Measurements from ENCODE around the gene MARVELD1.
A peak's percentile ranks its signal among the peaks of the same experiment; 100 is the strongest.
"Not testable (repeated sequence)": the region's sequence is repeated elsewhere in the genome, so short reads cannot be mapped to it uniquely, and the experiment has no call there.

Gene MARVELD1

GRCh38 chr10:97713339-97713825, at the start of gene MARVELD1:
Gene MARVELD1, plus strand, starts transcription at chr10:97713730. Its CDS starts 147 bp downstream, at chr10:97713877.
- peak; percentile 89 for DNase-seq

DNA sequence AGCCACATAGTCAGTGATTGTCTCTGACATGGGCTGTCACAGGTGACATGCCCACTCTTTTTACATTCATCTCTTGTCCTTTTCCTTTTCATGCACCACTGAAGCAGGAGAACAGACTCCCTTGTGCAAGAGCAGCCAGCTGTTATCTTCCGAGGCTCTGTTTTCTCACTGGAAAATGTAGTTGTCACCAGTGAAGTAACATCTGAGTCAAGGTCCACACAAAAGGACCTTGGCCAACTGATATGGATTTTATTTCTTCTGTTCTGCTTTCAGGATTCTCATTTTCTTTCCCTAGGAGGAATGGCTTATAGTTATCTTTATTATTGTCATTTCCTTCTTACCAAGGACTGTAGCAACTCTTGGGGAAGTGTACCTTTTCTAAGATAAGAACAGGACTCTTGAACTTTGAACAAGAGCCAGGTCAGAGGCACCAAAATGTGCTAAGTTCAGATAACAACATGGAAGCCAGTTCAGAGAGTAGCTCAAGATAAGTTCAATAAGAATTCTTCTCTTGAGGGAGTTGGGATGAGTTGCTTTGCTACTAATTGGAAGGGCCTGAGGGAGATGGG, 49.2 kb upstream of the MARVELD1 start:
- DNase-seq, result no peak

- no peak for DNase-seq
Observed at GRCh38 chr10:97666992-97667391, 46.5 kb upstream of the MARVELD1 start.

GRCh38 chr10:97667463-97667862, 46.1 kb upstream of the MARVELD1 start:
- no peak for DNase-seq

DNA sequence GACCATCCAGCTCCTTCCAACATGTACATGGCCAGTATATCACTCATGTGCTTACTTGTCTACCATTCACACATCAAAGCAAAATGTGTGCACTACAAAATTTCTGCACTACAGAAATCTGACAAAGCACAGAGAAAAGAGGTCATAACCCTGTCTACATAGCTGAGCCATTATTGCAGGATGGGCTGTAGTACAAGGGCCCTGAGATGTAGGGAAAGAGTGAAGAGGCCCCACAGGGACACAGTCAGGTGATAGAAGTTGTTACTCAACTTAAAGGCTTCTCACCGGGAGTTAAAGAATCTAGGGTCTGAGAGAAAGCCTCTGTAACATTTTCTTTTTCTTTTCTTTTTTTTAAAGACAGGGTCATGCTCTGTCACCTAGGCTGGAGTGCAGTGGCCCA, 44.0 kb upstream of the MARVELD1 start:
- DNase-seq, result no peak

- DNase-seq, result peak; percentile 82
Observed at GRCh38 chr10:97673736-97674525, 39.6 kb upstream of the MARVELD1 start.

GRCh38 chr10:97675222-97675621, 38.3 kb upstream of the MARVELD1 start:
- no peak for DNase-seq

- peak; percentile 40 for DNase-seq
Observed at GRCh38 chr10:97676770-97677581, 36.6 kb upstream of the MARVELD1 start.

DNA sequence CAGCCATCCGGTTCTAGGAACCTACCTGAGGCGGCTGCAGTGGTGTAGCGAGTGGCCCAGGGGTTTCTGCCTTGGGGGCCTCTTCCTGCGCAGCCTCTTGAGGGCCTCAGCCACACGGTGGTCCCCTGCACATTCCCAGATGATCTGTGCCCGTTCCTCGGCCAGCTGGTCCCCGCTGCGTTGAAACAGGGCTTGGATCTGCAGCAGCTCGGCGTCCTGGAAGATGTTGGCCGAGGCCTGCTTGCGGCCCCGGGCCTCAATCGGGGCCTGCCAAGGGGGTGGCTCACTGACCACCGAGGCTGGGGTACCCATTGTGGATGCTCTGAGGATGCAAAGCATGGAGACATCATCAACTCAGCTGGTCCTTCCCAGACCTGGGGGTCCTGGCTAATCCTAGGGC, 33.9 kb upstream of the MARVELD1 start:
- DNase-seq, result no peak

GRCh38 chr10:97682042-97682441, 31.5 kb upstream of the MARVELD1 start:
- no peak for DNase-seq

DNA sequence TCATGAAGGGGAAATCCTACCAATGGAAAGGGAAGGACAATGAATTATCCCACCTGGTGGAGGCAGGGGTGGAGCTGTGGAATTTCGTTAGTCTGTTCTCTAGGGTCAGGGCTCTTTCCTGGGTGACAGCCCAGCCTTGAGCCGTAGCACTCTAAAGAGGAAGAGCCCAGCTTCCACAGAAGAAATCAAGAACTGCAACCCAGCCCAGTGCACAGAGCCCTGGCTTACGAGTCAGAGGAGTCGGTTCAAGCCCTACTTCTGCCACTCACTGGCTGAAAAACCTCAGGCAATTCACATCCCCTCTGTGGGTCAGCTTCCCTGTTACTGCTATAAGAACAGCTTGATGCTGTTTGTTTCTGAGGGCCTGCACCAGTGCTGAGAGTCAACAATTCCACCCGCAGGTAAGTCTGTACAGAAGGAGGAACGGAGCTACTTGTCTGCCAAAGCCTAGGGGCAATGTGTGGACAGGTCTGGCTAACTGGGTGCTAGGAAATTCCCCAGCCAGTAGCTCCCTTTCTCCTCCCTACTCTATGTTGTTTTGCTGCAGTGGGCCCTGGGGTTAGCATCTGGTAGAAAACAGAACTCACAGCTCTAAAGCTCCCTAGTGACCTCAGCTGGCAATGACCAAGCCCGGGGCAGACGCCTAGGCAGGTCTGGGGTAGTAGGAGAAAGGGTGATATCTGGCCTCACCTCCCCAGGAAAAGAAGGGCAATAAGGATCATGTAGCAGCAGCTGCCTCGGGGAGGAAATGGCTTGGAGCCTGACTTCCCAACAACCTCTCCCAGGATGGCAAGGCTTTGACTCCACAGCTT, 29.8 kb upstream of the MARVELD1 start:
- DNase-seq, result peak; percentile 68

- DNase-seq, result not testable (repeated sequence)
Observed at GRCh38 chr10:97684368-97684713, 29.2 kb upstream of the MARVELD1 start.

GRCh38 chr10:97684866-97685394, 28.6 kb upstream of the MARVELD1 start:
- no peak for DNase-seq

DNA sequence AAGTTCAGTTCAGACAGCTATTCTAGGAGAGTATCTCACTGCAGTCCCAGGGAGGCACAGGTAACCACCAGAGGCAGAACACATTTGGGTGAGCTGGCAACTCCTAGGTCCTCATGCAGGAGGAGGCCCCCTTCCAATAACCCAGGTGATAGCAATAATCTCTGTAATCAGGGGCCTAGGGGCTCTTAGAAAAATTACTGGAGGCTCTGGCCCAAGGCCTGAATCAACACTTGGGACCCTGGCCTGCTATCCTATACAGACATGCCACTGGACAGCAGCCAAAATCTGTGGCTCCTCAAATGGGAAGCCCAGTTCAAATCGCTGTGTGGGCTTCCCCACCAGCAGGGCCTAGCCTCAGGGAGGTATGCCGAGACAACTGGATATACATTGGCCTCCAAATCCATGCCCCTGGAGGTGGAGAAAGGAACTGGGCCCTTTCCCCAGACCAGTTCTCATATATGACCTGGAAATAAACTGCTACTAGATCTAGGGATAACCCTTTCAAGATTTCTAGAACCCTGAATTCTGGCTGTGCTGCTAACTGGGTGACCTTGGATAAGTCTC, 28.1 kb upstream of the MARVELD1 start:
- peak; percentile 24 for DNase-seq

- no peak for DNase-seq
Observed at GRCh38 chr10:97686301-97686961, 27.1 kb upstream of the MARVELD1 start.

DNA sequence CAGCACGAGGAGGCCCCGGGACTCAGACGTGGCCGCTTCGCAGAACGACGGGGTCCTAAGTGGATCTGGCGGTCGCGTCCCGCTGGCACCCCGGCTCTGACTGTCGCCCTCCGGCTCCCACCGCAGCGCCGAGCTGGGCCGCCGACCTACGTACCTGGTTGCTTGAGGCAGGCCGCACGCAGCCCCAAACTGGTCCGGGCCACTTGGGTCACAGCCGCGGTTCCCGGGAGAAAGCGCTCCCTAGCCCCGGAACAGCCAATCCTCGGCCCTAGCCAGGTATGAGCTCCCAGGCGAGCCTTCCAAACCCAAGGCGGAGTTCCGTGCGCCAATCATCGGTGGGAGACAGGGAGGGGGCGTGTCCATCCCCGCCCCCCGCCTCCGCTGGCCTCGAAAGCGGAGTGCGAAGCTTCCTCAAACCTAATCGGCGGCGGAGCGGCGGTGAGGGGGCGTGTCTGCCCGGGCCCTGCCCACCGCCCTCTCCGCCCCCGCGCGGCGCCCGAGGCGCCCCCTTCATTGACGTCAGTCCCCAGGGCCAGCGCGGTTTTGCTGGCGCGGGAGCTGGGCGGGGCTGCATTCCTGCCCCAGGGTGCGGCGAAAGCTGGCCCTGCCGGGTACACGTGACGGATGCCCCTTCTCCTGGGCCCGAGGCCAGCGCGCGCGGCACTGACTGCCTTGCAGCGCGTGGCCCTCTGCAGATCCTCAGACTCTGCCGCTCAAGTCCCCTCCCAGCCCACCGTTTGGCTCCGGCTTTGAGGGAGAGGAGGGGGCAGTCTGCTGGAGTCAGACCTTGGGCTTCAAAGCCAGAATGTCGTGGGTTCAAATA, 26.4 kb upstream of the MARVELD1 start, which contains the start of gene AVPI1:
Gene AVPI1, minus strand, starts transcription at position 280 of the 823 bp plus-strand sequence. CDS start 7,336 bp downstream, outside the sequence.
- peak; percentile 96 for DNase-seq

GRCh38 chr10:97687785-97688781, 25.4 kb upstream of the MARVELD1 start:
- no peak for DNase-seq

- peak; percentile 89 for DNase-seq
Observed at GRCh38 chr10:97689559-97690020, 23.9 kb upstream of the MARVELD1 start.

GRCh38 chr10:97690133-97690532, 23.4 kb upstream of the MARVELD1 start:
- DNase-seq, result no peak
